Left ventricle myocardium superior (tissue), 1 donor: ENCODE data around the gene EVX2. TPM values are rescaled to one million over a fixed set of nuclear protein-coding genes. Genes with fewer than 3 reads are reported as not detected.

Experiments
- total RNA-seq: library from RNA; stranded (reverse); fragmentation: NEBNext Ultra II Directional; extraction: Animal tissue kit (Norgen Biotek cat#: 25700); gene quantifications from one replicate; pipeline ENCODE4 v1.2.1, GENCODE V29; 2021
- donor health status: DM: no; HTN: yes; CAD: no; lungs with severe emphysema.

Gene EVX2
- total RNA-seq, 1 donor from 2014 or later, result not detected

Other genes with a start within 250 kb of the EVX2 start
- 37.2 TPM for gene LNPK, start 81.7 kb downstream of the EVX2 start, total RNA-seq
- not detected for gene HOXD13, start 8.8 kb upstream of the EVX2 start, total RNA-seq
- not detected for gene HOXD12, start 15.8 kb upstream of the EVX2 start, total RNA-seq
- gene HOXD11, start 23.3 kb upstream of the EVX2 start, total RNA-seq, result not detected
- not detected for gene HOXD10, start 32.8 kb upstream of the EVX2 start, total RNA-seq
- not detected for gene HOXD9, start 38.8 kb upstream of the EVX2 start, total RNA-seq
- 0.92 TPM for gene HOXD8, start 45.7 kb upstream of the EVX2 start, total RNA-seq
- gene HOXD4, start 67.6 kb upstream of the EVX2 start, total RNA-seq, result 0.22 TPM
- gene HOXD3, start 73.3 kb upstream of the EVX2 start, total RNA-seq, result 0.27 TPM
- gene HOXD1, start 104.7 kb upstream of the EVX2 start, total RNA-seq, result not detected
- gene MTX2, start 185.5 kb upstream of the EVX2 start, total RNA-seq, result 55.4 TPM